Naive thymus-derived CD4-positive, alpha-beta T cell (primary cell): ENCODE measurements around the gene WNT4. TPM values are rescaled to one million over a fixed set of nuclear protein-coding genes. Genes with fewer than 3 reads are reported as not detected.
A peak's percentile ranks its signal among the peaks of the same experiment; 100 is the strongest.

ENCODE experiments used
- ATAC-seq: fragments of 150-1000 bp; cut with Tn5 transposase; 2 replicates; pipeline ENCODE4 v1.10.0; 2021; ENCODE audit warnings: mild to moderate bottlenecking, moderate library complexity
- CTCF ChIA-PET: fragments of 350-600 bp; sonication (Branson Sonifier 250); formaldehyde crosslinking; loops from one replicate; lab custom pipeline; 2021; ENCODE audit warnings: antibody characterized with exemption; lab: Charles Lee
- POLR2A ChIA-PET: fragments of 350-600 bp; sonication (Branson Sonifier 250); formaldehyde crosslinking; loops from one replicate; lab custom pipeline; 2021; ENCODE audit warnings: antibody characterized with exemption, inconsistent platforms; lab: Charles Lee
- DNase-seq, 9 donors: peaks; one replicate each; pipeline versions ENCODE4 v3.0.0 to v3.0.0-alpha.2; 2020 to 2022; ENCODE audit warnings: mixed read lengths in 1 of 9
- H3K27ac ChIP-seq: one replicate; pipeline ENCODE4 v1.7.0; 2013; ENCODE audit warnings: mild to moderate bottlenecking, low read depth, low read length, moderate library complexity
- H3K27me3 ChIP-seq, 2 donors: one replicate each; pipeline ENCODE4 v1.7.0; 2013; ENCODE audit warnings: low read length in 2 of 2, mild to moderate bottlenecking in 2 of 2, moderate library complexity in 2 of 2; ENCODE audit not compliant: control insufficient read depth in 2 of 2, insufficient read depth in 2 of 2
- H3K36me3 ChIP-seq, 3 experiments: 1 replicate in 2 of 3; 2 replicates in 1 of 3; pipeline ENCODE4 v1.7.0; 2013; ENCODE audit warnings: low read length in 3 of 3, mild to moderate bottlenecking in 3 of 3, moderate library complexity in 1 of 3; ENCODE audit not compliant: insufficient read depth in 3 of 3, control insufficient read depth in 2 of 3
- H3K4me1 ChIP-seq, 2 donors: one replicate each; pipeline ENCODE4 v1.7.0; 2013; ENCODE audit warnings: low read length in 2 of 2, mild to moderate bottlenecking in 2 of 2, moderate library complexity in 1 of 2; ENCODE audit not compliant: control insufficient read depth in 2 of 2, insufficient read depth in 2 of 2
- H3K4me3 ChIP-seq: 2 replicates; pipeline ENCODE4 v1.7.0; 2013; ENCODE audit warnings: mild to moderate bottlenecking, low read length
- H3K9me3 ChIP-seq, 3 experiments: 1 replicate in 2 of 3; 2 replicates in 1 of 3; pipeline ENCODE4 v1.7.0; 2013; ENCODE audit warnings: low read length in 3 of 3; ENCODE audit not compliant: control insufficient read depth in 2 of 3
- H3K27ac Mint-ChIP-seq, 9 donors: one replicate each; pipeline ENCODE4 v1.8.0; 2020 to 2022; ENCODE audit warnings: mixed read lengths in 9 of 9, mild to moderate bottlenecking in 8 of 9, moderate library complexity in 5 of 9, inconsistent platforms in 2 of 9
- H3K27me3 Mint-ChIP-seq, 5 donors: one replicate each; pipeline ENCODE4 v1.8.0; 2021 to 2022; ENCODE audit warnings: mixed read lengths in 5 of 5, mild to moderate bottlenecking in 1 of 5
- H3K36me3 Mint-ChIP-seq, 5 donors: one replicate each; pipeline ENCODE4 v1.8.0; 2020 to 2022; ENCODE audit warnings: mixed read lengths in 5 of 5, mild to moderate bottlenecking in 3 of 5, inconsistent platforms in 1 of 5
- H3K4me1 Mint-ChIP-seq, 7 donors: one replicate each; pipeline ENCODE4 v1.8.0; 2020 to 2022; ENCODE audit warnings: mixed read lengths in 7 of 7, mild to moderate bottlenecking in 3 of 7, inconsistent platforms in 1 of 7
- H3K4me3 Mint-ChIP-seq, 10 donors: one replicate each; pipeline ENCODE4 v1.8.0; 2020 to 2022; ENCODE audit warnings: mild to moderate bottlenecking in 10 of 10, mixed read lengths in 10 of 10, moderate library complexity in 6 of 10, inconsistent platforms in 2 of 10
- H3K9me3 Mint-ChIP-seq, 11 donors: one replicate each; pipeline ENCODE4 v1.8.0; 2020 to 2022; ENCODE audit warnings: mixed read lengths in 11 of 11, mild to moderate bottlenecking in 4 of 11, inconsistent platforms in 1 of 11, moderate library complexity in 1 of 11
- intact Hi-C, 2 donors: fragments of 100-400 bp; cut with micrococcal nuclease; formaldehyde crosslinking; loops; one replicate each; pipeline ENCODE4 v1.15.1; 2023
- polyA plus RNA-seq, 2 donors: library from polyadenylated mRNA; unstranded; fragments of 300-500 nt; fragmentation: Illumina TruSeq; gene quantifications; one replicate each; pipeline ENCODE4 v1.2.3, GENCODE V29; 2021
- total RNA-seq, 6 experiments: library from RNA in 5 of 6; stranded (reverse) in 5 of 6; gene quantifications; 1 replicate in 5 of 6; 2 replicates in 1 of 6; pipeline ENCODE4 v1.2.3 and lab custom pipeline; 2021 to 2026

The WNT4 gene
- total and polyA plus RNA-seq, 7 experiments from 2014 or later = 0.05 TPM; not detected in 6

- Mint-ChIP-seq H3K9me3 (no peaks in the 10 kb centered on the region), H3K4me3 (peak overlapping the region; percentile 29 to 85 (median 72)), H3K27me3 (no peaks in the 10 kb centered on the region), H3K27ac (peak overlapping the region; percentile 37 to 90 (median 65)), H3K36me3 (peaks cover 11 to 41% (median 36%) of the 10 kb centered on the region in 5 donors), H3K4me1 (peaks cover 67 to 98% (median 88%) of the 10 kb centered on the region in 7 donors)
- no peak for DNase-seq
- Histone ChIP-seq H3K4me3 (no peak overlapping the region), H3K36me3 (peaks cover 3 to 36% (median 5%) of the 10 kb centered on the region in 3 experiments), H3K27ac (peak overlapping the region; percentile 53), H3K27me3 (no peaks in the 10 kb centered on the region), H3K9me3 (no peaks in the 10 kb centered on the region), H3K4me1 (peaks cover 51 to 70% of the 10 kb centered on the region in 2 donors)
- POLR2A ChIA-PET = interaction anchor here (1.0 to 5.0 kb wide), 4 partner anchors 9 to 51 kb away, joined by 4 to 28 read pairs (median 6); partner anchors contain the start of gene CDC42
- CTCF ChIA-PET = interaction anchor here (1.7 kb wide), 1 partner anchor 52 kb away, joined by 5 read pairs; no protein-coding TSS in a partner anchor
- intact Hi-C loops = loop anchor here in 1 of 2 donors (2.0 kb wide), 1 partner anchor 13 kb away; no protein-coding TSS in a partner anchor
- peak; percentile 49 for ATAC-seq
Observed at GRCh38 chr1:22075718-22076117, 67.2 kb downstream of the WNT4 start.

DNA sequence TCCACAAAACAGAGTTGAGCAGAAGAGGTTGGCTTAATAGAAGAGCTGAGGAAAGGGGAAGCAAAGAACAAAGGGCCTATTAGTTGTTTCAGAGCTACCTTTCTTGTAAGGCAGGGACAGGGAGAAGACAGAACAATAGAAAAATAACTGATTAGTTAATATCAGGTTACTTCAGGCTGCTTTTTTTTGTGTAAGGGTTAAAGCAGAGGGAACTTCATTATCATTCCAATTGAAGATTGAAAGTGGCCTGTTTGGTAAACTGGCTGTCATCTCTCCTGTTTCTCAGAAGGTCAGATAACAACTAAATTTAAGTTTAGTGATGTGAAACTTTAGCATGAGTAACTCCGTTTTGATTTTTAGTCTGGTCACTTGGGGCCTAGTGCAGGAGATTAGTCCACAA is 68.1 kb downstream of the WNT4 start:
- peaks cover 70 to 93% (median 84%) of the 10 kb centered on the region in 7 donors for H3K4me1 Mint-ChIP-seq
- no peaks in the 10 kb centered on the region for H3K27me3 Mint-ChIP-seq
- no peaks in the 10 kb centered on the region for H3K9me3 Mint-ChIP-seq
- DNase-seq (no peak), ATAC-seq (no peak)
- no peak overlapping the region for H3K4me3 ChIP-seq
- ChIA-PET CTCF (interaction anchor here (1.7 kb wide), 1 partner anchor 51 kb away, joined by 5 read pairs; no protein-coding TSS in a partner anchor), POLR2A (interaction anchor here (1.8 to 5.0 kb wide), 2 partner anchors 22 to 35 kb away, joined by 4 to 28 read pairs; partner anchors contain the start of gene CDC42)
- H3K36me3 Mint-ChIP-seq = peaks cover 10 to 45% (median 38%) of the 10 kb centered on the region in 5 donors
- no peaks in the 10 kb centered on the region for H3K9me3 ChIP-seq
- H3K4me3 Mint-ChIP-seq = peak overlapping the region; percentile 6 to 85 (median 70)
- intact Hi-C loops = no loop called here
- no peaks in the 10 kb centered on the region for H3K27me3 ChIP-seq
- peak overlapping the region; percentile 9 to 88 (median 65) for H3K27ac Mint-ChIP-seq
- peaks cover 0 to 28% (median under 1%) of the 10 kb centered on the region in 3 experiments for H3K36me3 ChIP-seq
- peaks cover 49 to 68% of the 10 kb centered on the region in 2 donors for H3K4me1 ChIP-seq
- H3K27ac ChIP-seq = peak overlapping the region; percentile 53

- no peak for ATAC-seq
- CTCF ChIA-PET = interaction anchor here (0.5 to 0.8 kb wide), 5 partner anchors 14 to 345 kb away, joined by 3 to 5 read pairs (median 3); no protein-coding TSS in a partner anchor
- POLR2A ChIA-PET = interaction anchor here (0.7 to 5.0 kb wide), 4 partner anchors 17 to 47 kb away, joined by 3 to 28 read pairs (median 12); partner anchors contain the start of gene CDC42
- peaks cover 0 to 24% (median 0%) of the 10 kb centered on the region in 3 experiments for H3K36me3 ChIP-seq
- peaks cover 0 to under 1% (median 0%) of the 10 kb centered on the region in 11 donors for H3K9me3 Mint-ChIP-seq
- H3K4me3 ChIP-seq = no peak overlapping the region
- peaks cover 65 to 89% (median 78%) of the 10 kb centered on the region in 7 donors for H3K4me1 Mint-ChIP-seq
- H3K27me3 ChIP-seq = no peaks in the 10 kb centered on the region
- peak overlapping the region in 7 of 9 donors; percentile 46 to 89 (median 66) for H3K27ac Mint-ChIP-seq
- H3K27ac ChIP-seq = no peak overlapping the region
- no peak for DNase-seq
- no peaks in the 10 kb centered on the region for H3K9me3 ChIP-seq
- intact Hi-C loops = no loop called here
- peaks cover 63 to 71% of the 10 kb centered on the region in 2 donors for H3K4me1 ChIP-seq
- H3K36me3 Mint-ChIP-seq = peaks cover 8 to 43% (median 31%) of the 10 kb centered on the region in 5 donors
- peak overlapping the region in 9 of 10 donors; percentile 8 to 76 (median 63) for H3K4me3 Mint-ChIP-seq
- no peaks in the 10 kb centered on the region for H3K27me3 Mint-ChIP-seq
Observed at GRCh38 chr1:22071511-22071910, 71.4 kb downstream of the WNT4 start.

Other genes with a start within 250 kb of the WNT4 start
- 10 to 100 TPM in 3 of 5 experiments, 1 to 10 TPM in 2; 8.0 to 20.8 (median 10.0) TPM for gene HSPG2, start 205.8 kb downstream of the WNT4 start, total RNA-seq
- 1 to 10 TPM; 1.0 TPM for gene HSPG2, start 205.8 kb downstream of the WNT4 start, polyA plus RNA-seq
- gene CELA3B, start 166.1 kb downstream of the WNT4 start, total RNA-seq = not detected
- not detected for gene CELA3B, start 166.1 kb downstream of the WNT4 start, polyA plus RNA-seq
- not detected for gene CELA3A, start 141.4 kb downstream of the WNT4 start, total RNA-seq
- gene CELA3A, start 141.4 kb downstream of the WNT4 start, polyA plus RNA-seq = not detected
- 100 to 1,000 TPM; 186 to 385 (median 305) TPM for gene CDC42, start 90.4 kb downstream of the WNT4 start, total RNA-seq
- gene CDC42, start 90.4 kb downstream of the WNT4 start, polyA plus RNA-seq = 100 to 1,000 TPM; 186 to 427 TPM